WI38 (cell line): ENCODE measurements around the gene PRKAG3.
"Not testable (repeated sequence)": the region's sequence is repeated elsewhere in the genome, so short reads cannot be mapped to it uniquely, and the experiment has no call there.

Experiments used
- H3K4me3 ChIP-seq: 2 replicates; pipeline ENCODE4 v1.5.1; 2011; ENCODE audit warnings: low read depth, mild to moderate bottlenecking, control low read depth, low read length
- CTCF ChIP-seq: IDR thresholded peaks from 2 replicates; pipeline ENCODE4 v1.5.1; 2012; ENCODE audit warnings: low read depth, mild to moderate bottlenecking, control low read depth, low read length

The PRKAG3 gene

DNA sequence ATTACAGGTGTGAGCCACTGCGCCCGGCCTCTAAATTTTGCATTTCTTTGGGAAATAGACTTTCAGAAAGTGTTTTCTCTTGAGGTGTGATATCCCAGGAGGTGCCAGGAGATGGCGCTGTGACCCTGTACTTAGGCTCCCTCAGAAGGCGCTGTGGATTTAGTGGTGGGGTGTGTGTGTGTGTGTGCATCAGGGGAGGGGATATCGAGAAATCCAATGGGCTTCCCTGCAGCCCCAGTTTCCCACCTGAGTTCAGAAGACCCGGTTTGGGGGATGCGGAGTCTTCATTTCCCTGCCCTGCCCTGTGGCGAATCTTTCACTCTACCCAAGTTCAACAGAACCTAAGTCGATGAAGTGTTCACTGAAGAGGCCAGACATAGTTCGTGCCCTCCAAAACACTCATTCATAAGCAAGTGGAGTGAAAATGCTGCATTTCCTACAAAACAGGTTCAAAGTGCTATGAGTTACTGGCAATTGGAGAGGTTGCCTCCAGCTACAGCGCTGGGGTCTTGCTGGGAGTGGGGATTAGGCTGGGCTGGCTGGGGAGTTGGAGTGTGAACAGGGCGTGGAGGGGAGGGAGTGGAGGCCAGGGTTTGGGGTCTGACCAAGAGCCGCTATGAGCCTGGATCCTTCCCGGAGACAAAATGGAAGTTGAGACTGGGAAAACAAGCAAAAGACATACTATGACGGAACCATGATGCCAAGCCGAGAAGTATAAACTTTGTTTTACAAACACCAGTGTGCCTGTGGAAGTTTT, 21.5 kb upstream of the PRKAG3 start:
- H3K4me3 ChIP-seq: no peak overlapping the region
- peak; percentile 78 for TF ChIP-seq CTCF

GRCh38 chr2:218851286-218851685, 19.7 kb upstream of the PRKAG3 start:
- no peak overlapping the region for H3K4me3 ChIP-seq

DNA sequence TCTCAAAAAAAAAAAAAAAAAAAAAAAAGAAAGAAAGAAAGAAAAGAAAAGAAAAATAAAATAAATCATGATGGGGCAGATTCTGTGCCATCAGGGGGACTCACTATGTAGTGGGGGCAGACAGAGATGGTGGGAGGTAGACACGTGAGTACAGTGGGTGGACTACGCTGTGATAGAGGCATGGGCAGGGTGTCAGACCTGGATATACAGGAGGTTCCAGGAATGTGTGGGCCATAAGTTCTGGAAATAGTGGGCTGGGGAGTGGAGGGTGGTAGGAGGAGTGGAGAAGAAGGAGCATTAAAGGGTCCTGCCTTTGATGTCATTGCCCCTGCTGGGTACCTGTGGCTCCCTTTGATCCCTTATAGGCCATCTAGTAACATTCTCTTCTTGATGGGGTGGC, 19.2 kb upstream of the PRKAG3 start:
- TF ChIP-seq CTCF: no peak
- H3K4me3 ChIP-seq: no peak overlapping the region

More at GRCh38 chr2:218851286-218851685, 19.7 kb upstream of the PRKAG3 start:
- TF ChIP-seq CTCF: no peak

- no peak overlapping the region for H3K4me3 ChIP-seq
- no peak for TF ChIP-seq CTCF
These were observed 18.1 kb upstream of the PRKAG3 start for GRCh38 chr2:218849721-218850120.

GRCh38 chr2:218846963-218847362, 15.4 kb upstream of the PRKAG3 start:
- not testable (repeated sequence) for H3K4me3 ChIP-seq

DNA sequence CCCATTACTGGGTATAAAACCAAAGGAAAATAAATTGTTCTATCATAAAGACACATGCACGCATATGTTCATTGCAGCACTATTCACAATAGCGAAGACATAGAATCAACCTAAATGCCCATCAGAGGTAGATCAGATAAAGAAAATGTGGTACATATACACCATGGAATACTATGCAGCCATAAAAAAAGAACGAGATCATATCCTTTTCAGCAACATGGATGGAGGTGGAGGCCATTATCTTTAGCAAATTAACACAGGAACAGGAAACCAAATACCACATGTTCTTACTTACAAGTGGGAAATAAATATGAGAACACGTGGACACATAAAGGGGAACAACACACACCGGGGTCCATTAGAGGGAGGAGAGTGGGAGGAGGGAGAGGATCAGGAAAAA, 12.7 kb upstream of the PRKAG3 start:
- not testable (repeated sequence) for H3K4me3 ChIP-seq

DNA sequence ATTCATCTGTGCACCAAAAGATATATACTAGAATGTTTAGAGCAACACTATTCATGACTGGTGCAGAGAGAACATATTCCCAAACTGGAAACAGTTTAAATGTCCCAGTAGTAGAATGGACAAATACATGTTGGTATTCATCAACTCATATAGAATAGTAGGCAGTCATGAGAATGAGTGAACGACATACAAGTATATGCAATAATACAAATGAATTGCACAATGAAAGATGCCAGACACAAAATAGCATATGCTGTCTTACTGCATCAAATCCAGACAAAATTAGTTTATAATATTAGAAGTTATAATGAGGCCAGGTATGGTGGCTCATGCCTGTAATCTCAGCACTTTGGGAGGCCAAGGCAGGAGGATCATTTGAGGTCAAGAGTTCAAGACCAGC, 8.3 kb upstream of the PRKAG3 start:
- H3K4me3 ChIP-seq: no peak overlapping the region
- TF ChIP-seq CTCF: no peak

DNA sequence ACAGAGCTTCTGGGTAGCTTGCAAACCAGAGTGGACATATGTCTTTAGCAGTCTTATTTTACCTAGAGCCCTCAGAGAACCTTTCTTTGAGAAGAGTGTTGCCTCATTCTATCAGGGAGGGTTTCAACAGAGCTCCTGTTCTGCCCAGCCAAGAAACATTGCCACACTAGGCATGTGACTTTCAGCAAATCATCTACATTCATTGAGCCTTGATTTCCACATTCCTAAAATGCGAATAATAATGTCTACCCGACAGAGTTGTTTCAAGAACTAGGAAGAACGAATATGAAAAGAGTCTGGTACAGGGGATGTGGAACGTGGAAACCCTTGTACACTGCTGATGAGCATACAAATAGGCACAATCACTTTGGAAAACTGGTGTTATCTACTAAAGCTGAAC, 7.8 kb upstream of the PRKAG3 start:
- no peak for TF ChIP-seq CTCF
- no peak overlapping the region for H3K4me3 ChIP-seq
